Ovary (tissue), 3 donors: ENCODE measurements around the gene TRPM3.
"Not testable (repeated sequence)": the region's sequence is repeated elsewhere in the genome, so short reads cannot be mapped to it uniquely, and the experiment has no call there.

Source experiments
- CTCF ChIP-seq, 3 donors: fragments of 450-650 bp in 2 of 3; fragments of 200-600 bp in 1 of 3; IDR thresholded peaks; one replicate each; pipeline versions ENCODE4 v1.5.1 to v1.8.0; 2016 to 2022; ENCODE audit warnings: antibody characterized with exemption in 3 of 3, mild to moderate bottlenecking in 1 of 3
- EP300 ChIP-seq: sonication (generic); formaldehyde crosslinking; IDR thresholded peaks from one replicate; pipeline ENCODE4 v1.6.1; 2017; ENCODE audit warnings: antibody characterized with exemption
- POLR2A ChIP-seq: fragments of 450-650 bp; IDR thresholded peaks from one replicate; pipeline ENCODE4 v1.6.1; 2017; ENCODE audit warnings: antibody characterized with exemption, mild to moderate bottlenecking, moderate library complexity
- donor health status: DM: no; HTN: no; CAD: no.

GRCh38 chr9:70706797-70707196, 414.6 kb downstream of the TRPM3 start:
- TF ChIP-seq CTCF (IDR thresholded peaks at IDR 0.05); EP300; POLR2A: not testable (repeated sequence)
